Vagina (tissue), 2 donors: Measurements from ENCODE around the gene CD300LD.

Source experiments
- CTCF ChIP-seq, 3 experiments: fragments of 450-650 bp in 2 of 3; fragments of 200-600 bp in 1 of 3; sonication (generic) in 1 of 3; IDR thresholded peaks; one replicate each; pipeline ENCODE4 v1.5.1; 2017 to 2019; ENCODE audit warnings: antibody characterized with exemption in 3 of 3, mild to moderate bottlenecking in 2 of 3, moderate library complexity in 2 of 3
- POLR2A ChIP-seq, 2 donors: fragments of 450-650 bp; IDR thresholded peaks; one replicate each; pipeline ENCODE4 v1.6.1; 2017; ENCODE audit warnings: antibody characterized with exemption in 2 of 2, mild to moderate bottlenecking in 2 of 2, moderate library complexity in 2 of 2

GRCh38 chr17:74605361-74605760, 13.3 kb upstream of the CD300LD start:
- no peak for TF ChIP-seq CTCF (IDR thresholded peaks at IDR 0.05)
- TF ChIP-seq POLR2A (IDR thresholded peaks at IDR 0.05), result no peak
